HG02870 (cell line): ENCODE results near the gene KIF4A.

Source experiments
- ATAC-seq: cut with Tn5 transposase; IDR thresholded peaks from one replicate; pipeline ENCODE4 v1.9.1; 2021; ENCODE audit warnings: mild to moderate bottlenecking, moderate library complexity; ENCODE audit not compliant: unreplicated experiment

KIF4A gene

DNA sequence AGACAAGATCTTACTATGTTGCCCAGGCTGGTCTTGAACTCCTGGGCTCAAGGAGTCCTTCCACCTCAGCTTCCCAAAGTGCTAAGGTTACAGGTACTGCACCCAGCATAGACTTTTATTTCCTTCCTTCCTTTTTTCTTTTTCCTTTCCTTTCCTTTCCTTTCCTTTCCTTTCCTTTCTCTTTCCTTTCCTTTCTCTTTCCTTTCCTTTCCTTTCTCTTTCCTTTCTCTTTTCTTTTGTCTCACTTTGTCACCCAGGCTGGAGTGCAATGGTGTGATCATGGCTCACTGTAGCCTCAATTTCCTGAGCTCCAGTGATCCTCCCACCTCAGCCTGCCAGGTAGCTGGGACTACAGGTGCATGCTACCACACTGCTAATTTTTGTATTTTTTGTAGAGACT, 174.1 kb downstream of the KIF4A start:
- ATAC-seq = no peak

DNA sequence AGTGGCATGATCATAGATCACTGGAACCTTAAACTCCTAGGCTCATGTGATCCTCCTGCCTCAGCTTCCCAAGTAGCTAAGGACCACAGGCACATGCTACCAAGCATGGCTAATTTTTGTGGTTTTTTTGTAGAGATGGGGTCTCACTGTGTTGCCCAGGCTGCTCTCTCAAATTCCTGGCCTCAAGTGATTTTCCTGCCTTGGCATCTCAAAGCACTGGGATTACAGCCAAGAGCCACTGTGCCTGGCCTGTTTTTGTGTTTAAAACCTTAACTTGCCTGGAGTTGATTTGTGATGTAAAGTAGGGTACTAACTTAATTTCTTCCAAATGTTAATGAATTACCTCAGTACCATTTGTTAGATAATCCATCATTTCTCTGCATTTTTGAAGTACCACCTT, 177.1 kb downstream of the KIF4A start:
- no peak for ATAC-seq

- ATAC-seq = no peak
Observed at GRCh38 chrX:70468709-70469108, 178.8 kb downstream of the KIF4A start.
